Measurements from ENCODE around the gene P2RX7. TPM values are rescaled to one million over a fixed set of nuclear protein-coding genes. Genes with fewer than 3 reads are reported as not detected.

P2RX7 gene
- total RNA-seq, 2 experiments from 2014 or later: 0.13 to 0.48 TPM

DNA sequence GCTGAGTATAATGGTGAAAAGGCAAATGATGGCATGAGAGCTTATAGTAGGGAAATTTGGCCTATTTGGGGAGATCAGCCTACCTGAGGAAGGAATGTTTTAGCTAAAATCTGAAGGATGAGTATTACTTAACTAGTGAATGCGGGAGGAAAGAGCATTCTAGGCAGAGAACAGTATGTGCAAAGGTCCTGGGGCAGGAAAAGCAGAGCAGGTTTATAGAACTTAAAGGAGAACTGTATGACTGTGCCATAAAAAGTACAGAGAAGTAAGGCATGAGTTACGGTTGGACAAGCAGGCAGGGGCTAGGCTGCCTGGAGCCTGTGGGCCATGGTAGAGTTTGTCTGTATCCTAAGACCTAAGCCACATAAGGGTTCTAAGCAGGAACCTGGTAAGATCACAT is 55.6 kb downstream of the P2RX7 start:
- Histone ChIP-seq H3K4me2 (ENCODE audit: low read length) (no peak overlapping the region), H3K79me2 (ENCODE audit: insufficient read depth, low read depth, low read length) (no peaks in the 10 kb centered on the region), H3K4me1 (ENCODE audit: insufficient read depth, low read length, poor library complexity, severe bottlenecking) (peaks cover 8% of the 10 kb centered on the region), H3K9me2 (ENCODE audit: insufficient read depth, low read length) (no peaks in the 10 kb centered on the region), H3K36me3 (ENCODE audit: insufficient read depth, low read length) (no peaks in the 10 kb centered on the region), H3K9me3 (ENCODE audit: low read length) (no peaks in the 10 kb centered on the region), H4K20me1 (ENCODE audit: insufficient read depth, low read length) (no peaks in the 10 kb centered on the region), H3K4me3 (ENCODE audit: low read depth, low read length, poor library complexity, severe bottlenecking) (no peak overlapping the region), H2AFZ (ENCODE audit: low read length) (no peak overlapping the region), H3K27ac (ENCODE audit: low read depth, low read length, poor library complexity, severe bottlenecking) (no peak overlapping the region)
- CTCF ChIA-PET (ENCODE audit: unreplicated experiment): no interaction called here
- intact Hi-C loops (cut with micrococcal nuclease; ENCODE audit: unreplicated experiment): no loop called here
- DNase-seq (ENCODE audit: low spot score): no peak
- POLR2A ChIA-PET: no interaction called here
- BruUV-seq (replicated peaks): no TSS peak
- TF ChIP-seq, protein P1, sequence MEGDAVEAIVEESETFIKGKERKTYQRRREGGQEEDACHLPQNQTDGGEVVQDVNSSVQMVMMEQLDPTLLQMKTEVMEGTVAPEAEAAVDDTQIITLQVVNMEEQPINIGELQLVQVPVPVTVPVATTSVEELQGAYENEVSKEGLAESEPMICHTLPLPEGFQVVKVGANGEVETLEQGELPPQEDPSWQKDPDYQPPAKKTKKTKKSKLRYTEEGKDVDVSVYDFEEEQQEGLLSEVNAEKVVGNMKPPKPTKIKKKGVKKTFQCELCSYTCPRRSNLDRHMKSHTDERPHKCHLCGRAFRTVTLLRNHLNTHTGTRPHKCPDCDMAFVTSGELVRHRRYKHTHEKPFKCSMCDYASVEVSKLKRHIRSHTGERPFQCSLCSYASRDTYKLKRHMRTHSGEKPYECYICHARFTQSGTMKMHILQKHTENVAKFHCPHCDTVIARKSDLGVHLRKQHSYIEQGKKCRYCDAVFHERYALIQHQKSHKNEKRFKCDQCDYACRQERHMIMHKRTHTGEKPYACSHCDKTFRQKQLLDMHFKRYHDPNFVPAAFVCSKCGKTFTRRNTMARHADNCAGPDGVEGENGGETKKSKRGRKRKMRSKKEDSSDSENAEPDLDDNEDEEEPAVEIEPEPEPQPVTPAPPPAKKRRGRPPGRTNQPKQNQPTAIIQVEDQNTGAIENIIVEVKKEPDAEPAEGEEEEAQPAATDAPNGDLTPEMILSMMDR (conservative IDR thresholded peaks at IDR 0.05; ENCODE audit: low read length): no peak
- TF ChIP-seq EZH2phosphoT487 (IDR thresholded peaks at IDR 0.05; ENCODE audit: borderline replicate concordance, low read depth, low read length): no peak

DNA sequence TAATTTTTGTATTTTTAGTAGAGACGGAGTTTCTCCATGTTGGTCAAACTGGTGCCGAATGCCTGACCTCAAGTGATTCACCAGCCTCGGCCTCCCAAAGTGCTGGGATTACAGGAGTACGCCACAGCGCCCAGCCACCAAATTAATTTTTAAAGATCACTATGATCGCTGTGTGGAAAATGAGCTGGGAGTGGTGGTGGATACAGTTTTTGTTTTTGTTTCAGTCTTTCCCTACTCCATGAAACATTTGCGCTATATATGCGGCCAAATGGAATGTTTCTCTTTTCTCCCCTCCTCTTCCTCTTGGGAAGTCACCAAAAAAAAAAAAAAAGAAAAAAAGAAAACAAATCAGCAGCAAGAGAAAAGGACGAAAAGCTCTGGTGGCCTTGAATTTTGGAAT is 56.5 kb downstream of the P2RX7 start:
- intact Hi-C loops (cut with micrococcal nuclease; ENCODE audit: unreplicated experiment): no loop called here
- TF ChIP-seq, protein P1 (conservative IDR thresholded peaks at IDR 0.05; ENCODE audit: low read length): no peak

DNA sequence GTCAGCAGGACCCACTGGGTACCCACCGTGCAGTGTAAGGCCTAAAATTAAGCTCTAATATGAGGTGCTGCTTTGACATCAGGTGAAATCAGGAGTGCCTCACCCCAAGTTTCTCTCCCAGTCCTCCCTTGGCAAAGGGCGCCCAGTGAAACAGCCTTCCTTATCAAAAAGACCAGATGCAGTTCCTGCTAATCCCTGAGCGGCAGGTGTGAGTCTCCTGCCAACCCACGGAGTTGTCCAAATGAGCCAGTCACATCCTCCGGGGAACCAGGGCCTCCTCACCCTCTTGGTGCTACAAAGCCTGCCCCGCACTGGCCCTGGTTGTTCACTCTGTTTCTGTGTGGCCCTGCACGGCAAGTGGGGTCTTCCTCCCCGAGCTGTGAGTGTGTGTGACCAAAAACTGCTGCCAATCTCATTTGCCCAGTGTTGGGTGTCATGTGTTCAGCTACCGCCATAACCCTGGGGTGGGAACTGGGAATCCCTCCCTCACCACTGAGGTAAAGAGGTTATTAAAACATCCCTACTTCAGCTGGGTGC is 57.0 kb downstream of the P2RX7 start:
- no peaks in the 10 kb centered on the region for H4K20me1 ChIP-seq (ENCODE audit: insufficient read depth, low read length)
- CTCF ChIA-PET (ENCODE audit: unreplicated experiment): no interaction called here
- H3K27ac ChIP-seq (ENCODE audit: low read depth, low read length, poor library complexity, severe bottlenecking): no peak overlapping the region
- H3K79me2 ChIP-seq (ENCODE audit: insufficient read depth, low read depth, low read length): no peaks in the 10 kb centered on the region
- no peak for DNase-seq (ENCODE audit: low spot score)
- no peak overlapping the region for H2AFZ ChIP-seq (ENCODE audit: low read length)
- BruUV-seq (replicated peaks): no TSS peak
- no peaks in the 10 kb centered on the region for H3K9me2 ChIP-seq (ENCODE audit: insufficient read depth, low read length)
- peaks cover 8% of the 10 kb centered on the region for H3K4me1 ChIP-seq (ENCODE audit: insufficient read depth, low read length, poor library complexity, severe bottlenecking)
- H3K4me3 ChIP-seq (ENCODE audit: low read depth, low read length, poor library complexity, severe bottlenecking): no peak overlapping the region
- intact Hi-C loops (cut with micrococcal nuclease; ENCODE audit: unreplicated experiment): no loop called here
- H3K36me3 ChIP-seq (ENCODE audit: insufficient read depth, low read length): no peaks in the 10 kb centered on the region
- POLR2A ChIA-PET: interaction anchor here (0.6 to 0.9 kb wide), 3 partner anchors 140 to 1071 kb away, joined by 3 to 4 read pairs (median 3); no protein-coding TSS in a partner anchor
- H3K9me3 ChIP-seq (ENCODE audit: low read length): no peaks in the 10 kb centered on the region
- no peak for TF ChIP-seq EZH2phosphoT487 (IDR thresholded peaks at IDR 0.05; ENCODE audit: borderline replicate concordance, low read depth, low read length)
- TF ChIP-seq, protein P1 (conservative IDR thresholded peaks at IDR 0.05; ENCODE audit: low read length): no peak
- no peak overlapping the region for H3K4me2 ChIP-seq (ENCODE audit: low read length)

More for the DNA sequence above, 56.5 kb downstream of the P2RX7 start:
- DNase-seq (ENCODE audit: low spot score): no peak
- no peak overlapping the region for H2AFZ ChIP-seq (ENCODE audit: low read length)
- H3K9me3 ChIP-seq (ENCODE audit: low read length): no peaks in the 10 kb centered on the region
- peaks cover 8% of the 10 kb centered on the region for H3K4me1 ChIP-seq (ENCODE audit: insufficient read depth, low read length, poor library complexity, severe bottlenecking)
- ChIA-PET POLR2A (interaction anchor here (0.6 to 0.9 kb wide), 2 partner anchors 139 to 304 kb away, joined by 3 to 4 read pairs; no protein-coding TSS in a partner anchor), CTCF (ENCODE audit: unreplicated experiment) (no interaction called here)
- no peak overlapping the region for H3K4me2 ChIP-seq (ENCODE audit: low read length)
- H3K79me2 ChIP-seq (ENCODE audit: insufficient read depth, low read depth, low read length): no peaks in the 10 kb centered on the region
- BruUV-seq (replicated peaks): no TSS peak
- no peaks in the 10 kb centered on the region for H3K9me2 ChIP-seq (ENCODE audit: insufficient read depth, low read length)
- no peak overlapping the region for H3K4me3 ChIP-seq (ENCODE audit: low read depth, low read length, poor library complexity, severe bottlenecking)
- no peaks in the 10 kb centered on the region for H3K36me3 ChIP-seq (ENCODE audit: insufficient read depth, low read length)
- no peak overlapping the region for H3K27ac ChIP-seq (ENCODE audit: low read depth, low read length, poor library complexity, severe bottlenecking)
- H4K20me1 ChIP-seq (ENCODE audit: insufficient read depth, low read length): no peaks in the 10 kb centered on the region
